WTC11 (cell line): ENCODE results near the gene LDHB. TPM values are rescaled to one million over a fixed set of nuclear protein-coding genes. Genes with fewer than 3 reads are reported as not detected.

ENCODE experiments used
- ATAC-seq: fragments of 200-7000 bp; cut with Tn5 transposase; 2 replicates; pipeline ENCODE4 v1.10.0; 2021; ENCODE audit warnings: mild to moderate bottlenecking, moderate library complexity
- CTCF ChIA-PET: fragments of 300-600 bp; sonication (Branson Sonifier 250); formaldehyde crosslinking; loops from one replicate; lab custom pipeline; 2021; ENCODE audit warnings: antibody characterized with exemption; lab: Charles Lee
- POLR2A ChIA-PET: fragments of 350-600 bp; sonication (Branson Sonifier 250); formaldehyde crosslinking; loops from one replicate; lab custom pipeline; 2021; ENCODE audit warnings: antibody characterized with exemption; lab: Charles Lee
- DNase-seq: peaks from one replicate; pipeline ENCODE4 v3.0.0; 2021; ENCODE audit warnings: low spot score
- H3K27ac Mint-ChIP-seq: 2 replicates; pipeline ENCODE4 v1.8.0; 2021; ENCODE audit warnings: mixed read lengths
- H3K27me3 Mint-ChIP-seq: 2 replicates; pipeline ENCODE4 v1.8.0; 2021; ENCODE audit warnings: low read depth, mild to moderate bottlenecking, moderate library complexity, mixed read lengths
- H3K36me3 Mint-ChIP-seq: 2 replicates; pipeline ENCODE4 v1.8.0; 2021; ENCODE audit warnings: mixed read lengths
- H3K4me1 Mint-ChIP-seq: 2 replicates; pipeline ENCODE4 v1.8.0; 2022; ENCODE audit warnings: mixed read lengths
- H3K4me3 Mint-ChIP-seq: 2 replicates; pipeline ENCODE4 v1.8.0; 2021; ENCODE audit warnings: mild to moderate bottlenecking, moderate library complexity, mixed read lengths
- H3K9me3 Mint-ChIP-seq: 2 replicates; pipeline ENCODE4 v1.8.0; 2021; ENCODE audit warnings: mixed read lengths
- EMX1 ChIP-seq: fragments of 250-450 bp; sonication (Bioruptor Pico); IDR thresholded peaks from 2 replicates; pipeline ENCODE4 v1.8.0; 2021; ENCODE audit warnings: mild to moderate bottlenecking
- JUN ChIP-seq: sonication (generic); formaldehyde crosslinking; IDR thresholded peaks from 2 replicates; pipeline ENCODE4 v1.8.0; 2023; ENCODE audit warnings: mild to moderate bottlenecking, missing genetic modification reagents
- MXD4 ChIP-seq: fragments of 250-450 bp; sonication (Bioruptor Pico); IDR thresholded peaks from 2 replicates; pipeline ENCODE4 v1.8.0; 2021; ENCODE audit warnings: mild to moderate bottlenecking, moderate library complexity, borderline replicate concordance
- NFATC4 ChIP-seq: fragments of 250-450 bp; sonication (Bioruptor Pico); IDR thresholded peaks from 2 replicates; pipeline ENCODE4 v1.9.0; 2021; ENCODE audit warnings: mild to moderate bottlenecking
- OVOL2 ChIP-seq: fragments of 250-450 bp; sonication (Bioruptor Pico); IDR thresholded peaks from 2 replicates; pipeline ENCODE4 v1.9.0; 2021; ENCODE audit warnings: mild to moderate bottlenecking, borderline replicate concordance
- SMAD3 ChIP-seq: sonication (generic); formaldehyde crosslinking; IDR thresholded peaks from 2 replicates; pipeline ENCODE4 v1.8.0; 2022; ENCODE audit warnings: missing genetic modification reagents, mild to moderate bottlenecking, borderline replicate concordance
- TP53 ChIP-seq: sonication (generic); formaldehyde crosslinking; IDR thresholded peaks from 2 replicates; pipeline ENCODE4 v1.8.1; 2023; ENCODE audit warnings: mild to moderate bottlenecking, missing genetic modification reagents
- ZNF232 ChIP-seq: sonication (generic); formaldehyde crosslinking; IDR thresholded peaks from 2 replicates; pipeline ENCODE4 v1.8.0; 2022; ENCODE audit warnings: mild to moderate bottlenecking, missing genetic modification reagents
- ZNF416 ChIP-seq: fragments of 250-450 bp; sonication (Bioruptor Pico); IDR thresholded peaks from 2 replicates; pipeline ENCODE4 v1.9.0; 2021; ENCODE audit warnings: mild to moderate bottlenecking, inconsistent platforms
- total RNA-seq: library from RNA; stranded (reverse); gene quantifications from 3 replicates; pipeline ENCODE4 v1.2.3, GENCODE V29; 2021
- TF ChIP-seq, protein P1 (sequence below): sonication (generic); formaldehyde crosslinking; IDR thresholded peaks from 2 replicates; pipeline ENCODE4 v1.8.0; 2023; ENCODE audit warnings: missing genetic modification reagents
- TF ChIP-seq, protein P2 (sequence below): sonication (generic); formaldehyde crosslinking; IDR thresholded peaks from 2 replicates; pipeline ENCODE4 v1.8.1; 2023; ENCODE audit warnings: mild to moderate bottlenecking, missing genetic modification reagents, borderline replicate concordance
- TF ChIP-seq, protein P3 (sequence below): fragments of 250-450 bp; sonication (Bioruptor Pico); IDR thresholded peaks from 2 replicates; pipeline ENCODE4 v1.8.0; 2021; ENCODE audit warnings: mild to moderate bottlenecking
- TF ChIP-seq, protein P4 (sequence below): fragments of 250-450 bp; sonication (Bioruptor Pico); IDR thresholded peaks from 2 replicates; pipeline ENCODE4 v1.9.0; 2021; ENCODE audit warnings: mild to moderate bottlenecking
- TF ChIP-seq, protein P5 (sequence below): fragments of 250-450 bp; sonication (Bioruptor Pico); IDR thresholded peaks from 2 replicates; pipeline ENCODE4 v1.9.0; 2021; ENCODE audit warnings: moderate library complexity, mild to moderate bottlenecking, inconsistent platforms, borderline replicate concordance
- TF ChIP-seq, protein P6 (sequence below): sonication (generic); formaldehyde crosslinking; IDR thresholded peaks from 2 replicates; pipeline ENCODE4 v1.8.1; 2023; ENCODE audit warnings: mild to moderate bottlenecking, missing genetic modification reagents, moderate library complexity
- TF ChIP-seq, protein P7 (sequence below): sonication (generic); formaldehyde crosslinking; IDR thresholded peaks from 2 replicates; pipeline ENCODE4 v1.8.1; 2022; ENCODE audit warnings: mild to moderate bottlenecking, moderate library complexity, missing genetic modification reagents
- TF ChIP-seq, protein P8 (sequence below): sonication (generic); formaldehyde crosslinking; conservative IDR thresholded peaks from 2 replicates; pipeline ENCODE4 v1.8.1; 2022; ENCODE audit warnings: mild to moderate bottlenecking, missing genetic modification reagents

Gene LDHB
- total RNA-seq, 1 experiment from 2014 or later: 1,504 TPM

DNA sequence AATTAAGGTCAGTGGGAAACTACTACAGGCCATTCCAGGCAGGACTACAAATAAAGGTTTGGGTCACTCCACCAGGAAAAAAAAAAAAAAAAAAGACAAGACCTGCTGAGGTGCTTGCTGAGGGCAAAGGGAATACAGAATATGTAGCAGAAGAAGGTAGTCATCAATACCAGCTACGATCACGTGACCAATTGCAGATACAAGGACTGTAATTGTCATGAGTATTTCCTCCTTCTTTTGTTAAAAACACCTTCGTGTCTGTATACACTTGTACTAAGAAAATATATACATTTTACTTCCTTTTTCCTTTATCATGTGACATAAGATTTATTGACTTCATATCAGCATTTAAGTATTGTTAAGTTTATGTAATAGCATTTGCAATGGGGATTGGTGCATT lies 72.2 kb downstream of the LDHB start:
- TF ChIP-seq, protein P1, sequence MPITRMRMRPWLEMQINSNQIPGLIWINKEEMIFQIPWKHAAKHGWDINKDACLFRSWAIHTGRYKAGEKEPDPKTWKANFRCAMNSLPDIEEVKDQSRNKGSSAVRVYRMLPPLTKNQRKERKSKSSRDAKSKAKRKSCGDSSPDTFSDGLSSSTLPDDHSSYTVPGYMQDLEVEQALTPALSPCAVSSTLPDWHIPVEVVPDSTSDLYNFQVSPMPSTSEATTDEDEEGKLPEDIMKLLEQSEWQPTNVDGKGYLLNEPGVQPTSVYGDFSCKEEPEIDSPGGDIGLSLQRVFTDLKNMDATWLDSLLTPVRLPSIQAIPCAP (CRISPR knock-in tag): no peak
- no peak for TF ChIP-seq SMAD3 (CRISPR knock-in tag)
- TF ChIP-seq JUN (CRISPR knock-in tag): no peak
- no peak for TF ChIP-seq MXD4 (CRISPR knock-in tag)
- TF ChIP-seq, protein P2, sequence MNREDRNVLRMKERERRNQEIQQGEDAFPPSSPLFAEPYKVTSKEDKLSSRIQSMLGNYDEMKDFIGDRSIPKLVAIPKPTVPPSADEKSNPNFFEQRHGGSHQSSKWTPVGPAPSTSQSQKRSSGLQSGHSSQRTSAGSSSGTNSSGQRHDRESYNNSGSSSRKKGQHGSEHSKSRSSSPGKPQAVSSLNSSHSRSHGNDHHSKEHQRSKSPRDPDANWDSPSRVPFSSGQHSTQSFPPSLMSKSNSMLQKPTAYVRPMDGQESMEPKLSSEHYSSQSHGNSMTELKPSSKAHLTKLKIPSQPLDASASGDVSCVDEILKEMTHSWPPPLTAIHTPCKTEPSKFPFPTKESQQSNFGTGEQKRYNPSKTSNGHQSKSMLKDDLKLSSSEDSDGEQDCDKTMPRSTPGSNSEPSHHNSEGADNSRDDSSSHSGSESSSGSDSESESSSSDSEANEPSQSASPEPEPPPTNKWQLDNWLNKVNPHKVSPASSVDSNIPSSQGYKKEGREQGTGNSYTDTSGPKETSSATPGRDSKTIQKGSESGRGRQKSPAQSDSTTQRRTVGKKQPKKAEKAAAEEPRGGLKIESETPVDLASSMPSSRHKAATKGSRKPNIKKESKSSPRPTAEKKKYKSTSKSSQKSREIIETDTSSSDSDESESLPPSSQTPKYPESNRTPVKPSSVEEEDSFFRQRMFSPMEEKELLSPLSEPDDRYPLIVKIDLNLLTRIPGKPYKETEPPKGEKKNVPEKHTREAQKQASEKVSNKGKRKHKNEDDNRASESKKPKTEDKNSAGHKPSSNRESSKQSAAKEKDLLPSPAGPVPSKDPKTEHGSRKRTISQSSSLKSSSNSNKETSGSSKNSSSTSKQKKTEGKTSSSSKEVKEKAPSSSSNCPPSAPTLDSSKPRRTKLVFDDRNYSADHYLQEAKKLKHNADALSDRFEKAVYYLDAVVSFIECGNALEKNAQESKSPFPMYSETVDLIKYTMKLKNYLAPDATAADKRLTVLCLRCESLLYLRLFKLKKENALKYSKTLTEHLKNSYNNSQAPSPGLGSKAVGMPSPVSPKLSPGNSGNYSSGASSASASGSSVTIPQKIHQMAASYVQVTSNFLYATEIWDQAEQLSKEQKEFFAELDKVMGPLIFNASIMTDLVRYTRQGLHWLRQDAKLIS (CRISPR knock-in tag): no peak
- TF ChIP-seq EMX1: no peak
- TF ChIP-seq, protein P3, sequence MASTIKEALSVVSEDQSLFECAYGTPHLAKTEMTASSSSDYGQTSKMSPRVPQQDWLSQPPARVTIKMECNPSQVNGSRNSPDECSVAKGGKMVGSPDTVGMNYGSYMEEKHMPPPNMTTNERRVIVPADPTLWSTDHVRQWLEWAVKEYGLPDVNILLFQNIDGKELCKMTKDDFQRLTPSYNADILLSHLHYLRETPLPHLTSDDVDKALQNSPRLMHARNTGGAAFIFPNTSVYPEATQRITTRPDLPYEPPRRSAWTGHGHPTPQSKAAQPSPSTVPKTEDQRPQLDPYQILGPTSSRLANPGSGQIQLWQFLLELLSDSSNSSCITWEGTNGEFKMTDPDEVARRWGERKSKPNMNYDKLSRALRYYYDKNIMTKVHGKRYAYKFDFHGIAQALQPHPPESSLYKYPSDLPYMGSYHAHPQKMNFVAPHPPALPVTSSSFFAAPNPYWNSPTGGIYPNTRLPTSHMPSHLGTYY (CRISPR knock-in tag): no peak
- TF ChIP-seq, protein P4, sequence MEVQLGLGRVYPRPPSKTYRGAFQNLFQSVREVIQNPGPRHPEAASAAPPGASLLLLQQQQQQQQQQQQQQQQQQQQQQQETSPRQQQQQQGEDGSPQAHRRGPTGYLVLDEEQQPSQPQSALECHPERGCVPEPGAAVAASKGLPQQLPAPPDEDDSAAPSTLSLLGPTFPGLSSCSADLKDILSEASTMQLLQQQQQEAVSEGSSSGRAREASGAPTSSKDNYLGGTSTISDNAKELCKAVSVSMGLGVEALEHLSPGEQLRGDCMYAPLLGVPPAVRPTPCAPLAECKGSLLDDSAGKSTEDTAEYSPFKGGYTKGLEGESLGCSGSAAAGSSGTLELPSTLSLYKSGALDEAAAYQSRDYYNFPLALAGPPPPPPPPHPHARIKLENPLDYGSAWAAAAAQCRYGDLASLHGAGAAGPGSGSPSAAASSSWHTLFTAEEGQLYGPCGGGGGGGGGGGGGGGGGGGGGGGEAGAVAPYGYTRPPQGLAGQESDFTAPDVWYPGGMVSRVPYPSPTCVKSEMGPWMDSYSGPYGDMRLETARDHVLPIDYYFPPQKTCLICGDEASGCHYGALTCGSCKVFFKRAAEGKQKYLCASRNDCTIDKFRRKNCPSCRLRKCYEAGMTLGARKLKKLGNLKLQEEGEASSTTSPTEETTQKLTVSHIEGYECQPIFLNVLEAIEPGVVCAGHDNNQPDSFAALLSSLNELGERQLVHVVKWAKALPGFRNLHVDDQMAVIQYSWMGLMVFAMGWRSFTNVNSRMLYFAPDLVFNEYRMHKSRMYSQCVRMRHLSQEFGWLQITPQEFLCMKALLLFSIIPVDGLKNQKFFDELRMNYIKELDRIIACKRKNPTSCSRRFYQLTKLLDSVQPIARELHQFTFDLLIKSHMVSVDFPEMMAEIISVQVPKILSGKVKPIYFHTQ (CRISPR knock-in tag): no peak
- no peak for TF ChIP-seq NFATC4
- no peak for TF ChIP-seq OVOL2
- TF ChIP-seq TP53 (CRISPR knock-in tag): no peak
- TF ChIP-seq ZNF416: no peak
- TF ChIP-seq, protein P5, sequence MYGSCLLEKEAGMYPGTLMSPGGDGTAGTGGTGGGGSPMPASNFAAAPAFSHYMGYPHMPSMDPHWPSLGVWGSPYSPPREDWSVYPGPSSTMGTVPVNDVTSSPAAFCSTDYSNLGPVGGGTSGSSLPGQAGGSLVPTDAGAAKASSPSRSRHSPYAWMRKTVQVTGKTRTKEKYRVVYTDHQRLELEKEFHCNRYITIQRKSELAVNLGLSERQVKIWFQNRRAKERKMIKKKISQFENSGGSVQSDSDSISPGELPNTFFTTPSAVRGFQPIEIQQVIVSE (CRISPR knock-in tag): no peak
- TF ChIP-seq, protein P6, sequence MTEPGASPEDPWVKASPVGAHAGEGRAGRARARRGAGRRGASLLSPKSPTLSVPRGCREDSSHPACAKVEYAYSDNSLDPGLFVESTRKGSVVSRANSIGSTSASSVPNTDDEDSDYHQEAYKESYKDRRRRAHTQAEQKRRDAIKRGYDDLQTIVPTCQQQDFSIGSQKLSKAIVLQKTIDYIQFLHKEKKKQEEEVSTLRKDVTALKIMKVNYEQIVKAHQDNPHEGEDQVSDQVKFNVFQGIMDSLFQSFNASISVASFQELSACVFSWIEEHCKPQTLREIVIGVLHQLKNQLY (CRISPR knock-in tag): no peak
- TF ChIP-seq, protein P7, sequence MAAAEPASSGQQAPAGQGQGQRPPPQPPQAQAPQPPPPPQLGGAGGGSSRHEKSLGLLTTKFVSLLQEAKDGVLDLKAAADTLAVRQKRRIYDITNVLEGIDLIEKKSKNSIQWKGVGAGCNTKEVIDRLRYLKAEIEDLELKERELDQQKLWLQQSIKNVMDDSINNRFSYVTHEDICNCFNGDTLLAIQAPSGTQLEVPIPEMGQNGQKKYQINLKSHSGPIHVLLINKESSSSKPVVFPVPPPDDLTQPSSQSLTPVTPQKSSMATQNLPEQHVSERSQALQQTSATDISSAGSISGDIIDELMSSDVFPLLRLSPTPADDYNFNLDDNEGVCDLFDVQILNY (CRISPR knock-in tag): no peak
- TF ChIP-seq, protein P8, sequence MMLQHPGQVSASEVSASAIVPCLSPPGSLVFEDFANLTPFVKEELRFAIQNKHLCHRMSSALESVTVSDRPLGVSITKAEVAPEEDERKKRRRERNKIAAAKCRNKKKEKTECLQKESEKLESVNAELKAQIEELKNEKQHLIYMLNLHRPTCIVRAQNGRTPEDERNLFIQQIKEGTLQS (CRISPR knock-in tag): no peak
- TF ChIP-seq ZNF232 (CRISPR knock-in tag): no peak
- DNase-seq: no peak
- ChIA-PET CTCF (no interaction called here), POLR2A (no interaction called here)
- no peaks in the 10 kb centered on the region for H3K36me3 Mint-ChIP-seq
- H3K27ac Mint-ChIP-seq: no peak overlapping the region
- no peak overlapping the region for H3K4me3 Mint-ChIP-seq
- peaks cover 10% of the 10 kb centered on the region for H3K9me3 Mint-ChIP-seq
- no peaks in the 10 kb centered on the region for H3K27me3 Mint-ChIP-seq
- ATAC-seq: no peak
- H3K4me1 Mint-ChIP-seq: no peaks in the 10 kb centered on the region

Other genes with a start within 250 kb of the LDHB start
- gene PYROXD1, start 220.2 kb downstream of the LDHB start, total RNA-seq: 4.5 to 6.9 TPM (median 4.9 TPM) in 3 replicates
- 34.1 to 40.3 TPM (median 35.3 TPM) in 3 replicates for gene RECQL, start 156.2 kb downstream of the LDHB start, total RNA-seq
- gene GOLT1B, start 156.1 kb downstream of the LDHB start, total RNA-seq: 36.1 to 39.7 TPM (median 37.1 TPM) in 3 replicates
- 0.46 to 1.2 TPM (median 0.76 TPM) in 3 replicates for gene SPX, start 131.5 kb downstream of the LDHB start, total RNA-seq
- not detected in 3 replicates for gene GYS2, start 53.0 kb downstream of the LDHB start, total RNA-seq
- 1.1 to 1.9 TPM (median 1.4 TPM) in 3 replicates for gene KCNJ8, start 116.9 kb upstream of the LDHB start, total RNA-seq